ENCODE results near the gene CISD3. TPM values are rescaled to one million over a fixed set of nuclear protein-coding genes. Genes with fewer than 3 reads are reported as not detected.
A peak's percentile ranks its signal among the peaks of the same experiment; 100 is the strongest.

Gene CISD3
- total and polyA plus RNA-seq, 2 experiments from 2014 or later: 0.94 to 8.9 TPM

DNA sequence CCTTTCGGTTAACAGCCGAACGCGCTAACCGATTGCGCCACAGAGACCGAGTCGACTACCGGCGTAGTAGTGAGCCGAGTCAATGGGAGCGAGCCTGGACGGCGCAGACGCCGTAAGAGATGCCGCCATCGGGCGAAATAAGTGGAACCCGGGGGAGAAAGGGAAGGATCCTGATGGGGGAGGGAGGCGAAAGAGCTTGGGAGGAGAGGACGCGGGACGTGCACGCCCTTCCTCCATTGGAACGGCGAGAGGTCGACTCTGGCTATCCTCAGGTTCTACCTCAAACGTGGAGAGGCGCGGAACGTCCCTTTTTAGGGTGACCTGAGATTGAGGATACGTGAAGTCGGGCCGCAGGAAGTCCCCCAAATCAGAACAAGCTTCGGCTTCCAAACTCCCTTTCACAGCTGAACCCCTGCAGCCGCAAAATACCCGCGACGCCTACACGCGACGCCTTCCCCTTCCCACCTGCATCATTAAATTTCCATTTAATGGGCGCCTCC lies 21.7 kb downstream of the CISD3 start:
- Histone ChIP-seq H3F3A (replicated peaks; ENCODE audit: low read depth) (peaks cover 2% of the 10 kb centered on the region; the same call in 1 of the 2 replicates), H3K27ac (ENCODE audit: low read depth) (peak overlapping the region; percentile 72), H3K36me3 (ENCODE audit: insufficient read depth) (peaks cover 10% of the 10 kb centered on the region), H3K27me3 (ENCODE audit: insufficient read depth) (peaks cover 16% of the 10 kb centered on the region), H3K9me2 (ENCODE audit: insufficient read depth) (no peaks in the 10 kb centered on the region), H3K4me1 (ENCODE audit: insufficient read depth) (peaks cover 21% of the 10 kb centered on the region), H4K20me1 (replicated peaks; ENCODE audit: insufficient read depth) (peaks cover 9% of the 10 kb centered on the region), H3K79me2 (replicated peaks; ENCODE audit: insufficient read depth) (peaks cover 34% of the 10 kb centered on the region), H3K4me3 (peak overlapping the region; percentile 69), H2AFZ (peak overlapping the region; percentile 64), H3K4me2 (peak overlapping the region; percentile 96)
- Mint-ChIP-seq H3K4me3 (peak overlapping the region; percentile 97), H3K9me3 (peaks cover 5% of the 10 kb centered on the region), H3K27me3 (ENCODE audit: insufficient read depth, low read depth, poor library complexity) (peaks cover 27% of the 10 kb centered on the region), H3K4me1 (peaks cover 12% of the 10 kb centered on the region), H3K27ac (peak overlapping the region; percentile 98), H3K36me3 (ENCODE audit: low read depth) (peaks cover 26% of the 10 kb centered on the region)
- ATAC-seq (peak; percentile 9), DNase-seq (ENCODE audit: low spot score) (peak; percentile 90)
- peak; percentile 58; the same call in 1 of the 2 replicates for TF ChIP-seq CREB1 (CRISPR knock-in tag; IDR thresholded peaks at IDR 0.05; ENCODE audit: low read depth)
- TF ChIP-seq, protein P1, sequence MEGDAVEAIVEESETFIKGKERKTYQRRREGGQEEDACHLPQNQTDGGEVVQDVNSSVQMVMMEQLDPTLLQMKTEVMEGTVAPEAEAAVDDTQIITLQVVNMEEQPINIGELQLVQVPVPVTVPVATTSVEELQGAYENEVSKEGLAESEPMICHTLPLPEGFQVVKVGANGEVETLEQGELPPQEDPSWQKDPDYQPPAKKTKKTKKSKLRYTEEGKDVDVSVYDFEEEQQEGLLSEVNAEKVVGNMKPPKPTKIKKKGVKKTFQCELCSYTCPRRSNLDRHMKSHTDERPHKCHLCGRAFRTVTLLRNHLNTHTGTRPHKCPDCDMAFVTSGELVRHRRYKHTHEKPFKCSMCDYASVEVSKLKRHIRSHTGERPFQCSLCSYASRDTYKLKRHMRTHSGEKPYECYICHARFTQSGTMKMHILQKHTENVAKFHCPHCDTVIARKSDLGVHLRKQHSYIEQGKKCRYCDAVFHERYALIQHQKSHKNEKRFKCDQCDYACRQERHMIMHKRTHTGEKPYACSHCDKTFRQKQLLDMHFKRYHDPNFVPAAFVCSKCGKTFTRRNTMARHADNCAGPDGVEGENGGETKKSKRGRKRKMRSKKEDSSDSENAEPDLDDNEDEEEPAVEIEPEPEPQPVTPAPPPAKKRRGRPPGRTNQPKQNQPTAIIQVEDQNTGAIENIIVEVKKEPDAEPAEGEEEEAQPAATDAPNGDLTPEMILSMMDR (conservative IDR thresholded peaks at IDR 0.05; ENCODE audit: low read depth in 2 of 2): no peak
- peak; percentile 29; the same call in 1 of the 2 replicates for TF ChIP-seq POLR2AphosphoS5 (IDR thresholded peaks at IDR 0.05; ENCODE audit: low read depth)

DNA sequence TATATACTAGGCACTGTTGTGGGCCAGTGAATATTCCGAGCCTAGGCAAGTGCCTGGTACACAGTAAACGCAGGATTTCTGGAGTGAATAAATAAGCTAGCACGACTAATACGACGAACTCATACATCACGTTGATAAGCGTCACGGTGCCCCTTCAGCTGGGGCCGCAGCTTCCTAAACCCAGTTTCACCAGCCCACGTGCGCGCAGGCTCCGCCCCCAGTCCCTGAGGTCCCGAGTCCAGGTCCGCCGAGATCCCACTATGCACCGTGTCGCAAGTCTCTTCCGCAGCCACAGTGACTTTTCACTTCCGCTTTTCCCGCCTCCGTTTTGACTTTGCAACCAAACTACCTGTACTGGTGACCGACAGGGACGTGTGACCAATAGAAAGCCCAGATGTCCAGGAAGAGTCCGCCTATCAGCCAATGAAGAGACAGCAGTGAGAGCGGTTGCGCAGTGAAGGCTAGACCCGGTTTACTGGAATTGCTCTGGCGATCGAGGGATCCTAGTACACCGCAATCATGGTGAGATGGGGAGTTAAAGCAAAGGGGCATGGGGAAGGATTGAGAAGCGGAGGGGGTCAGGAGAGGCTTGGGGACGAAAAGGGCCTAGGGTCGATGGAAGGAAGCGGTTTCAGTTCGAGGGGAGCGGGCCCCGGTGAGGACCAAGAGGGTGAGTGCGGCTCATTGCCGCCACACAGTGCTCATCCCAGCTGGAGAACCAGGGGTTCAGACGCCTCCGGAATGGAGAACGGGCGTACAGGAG lies 22.3 kb downstream of the CISD3 start, which contains the start of gene PSMB3:
PSMB3 (plus strand) TSS at position 434 of the 763 bp plus-strand sequence; CDS start at position 520, 86 bp downstream.
- Histone ChIP-seq H3K4me3 (peak within 1 kb of the TSS; percentile 69), H3K9me2 (ENCODE audit: insufficient read depth) (no peaks in the 10 kb centered on the region), H3K4me1 (ENCODE audit: insufficient read depth) (peaks cover 20% of the 10 kb centered on the region), H3K4me2 (peak within 1 kb of the TSS; percentile 96), H3K27me3 (ENCODE audit: insufficient read depth) (peaks cover 16% of the 10 kb centered on the region), H3K79me2 (replicated peaks; ENCODE audit: insufficient read depth) (peaks cover 28% of the 10 kb centered on the region), H2AFZ (peak within 1 kb of the TSS; percentile 64), H3K36me3 (ENCODE audit: insufficient read depth) (peaks cover 10% of the 10 kb centered on the region), H4K20me1 (replicated peaks; ENCODE audit: insufficient read depth) (peaks cover 9% of the 10 kb centered on the region; the same call in 1 of the 2 replicates), H3F3A (replicated peaks; ENCODE audit: low read depth) (peaks cover 2% of the 10 kb centered on the region; the same call in 1 of the 2 replicates), H3K27ac (ENCODE audit: low read depth) (peak within 1 kb of the TSS; percentile 72)
- peaks cover 5% of the 10 kb centered on the region for H3K9me3 Mint-ChIP-seq
- H3K4me1 Mint-ChIP-seq: peaks cover 12% of the 10 kb centered on the region
- DNase-seq (ENCODE audit: low spot score) (peak; percentile 99), ATAC-seq (peak; percentile 68)
- peak within 1 kb of the TSS; percentile 97 for H3K4me3 Mint-ChIP-seq
- H3K36me3 Mint-ChIP-seq (ENCODE audit: low read depth): peaks cover 30% of the 10 kb centered on the region
- peak within 1 kb of the TSS; percentile 98 for H3K27ac Mint-ChIP-seq
- peaks cover 27% of the 10 kb centered on the region for H3K27me3 Mint-ChIP-seq (ENCODE audit: insufficient read depth, low read depth, poor library complexity)
- TF ChIP-seq JUNB (IDR thresholded peaks at IDR 0.05; ENCODE audit: unreplicated experiment) (no peak), STAT1 (IDR thresholded peaks at IDR 0.05; ENCODE audit: unreplicated experiment) (no peak), EZH2phosphoT487 (IDR thresholded peaks at IDR 0.05; ENCODE audit: unreplicated experiment) (no peak), ZNF114 (CRISPR knock-in tag; IDR thresholded peaks at IDR 0.05) (no peak), EZH2 (IDR thresholded peaks at IDR 0.05; ENCODE audit: low read depth, unreplicated experiment) (no peak)
- TF ChIP-seq, protein P2, sequence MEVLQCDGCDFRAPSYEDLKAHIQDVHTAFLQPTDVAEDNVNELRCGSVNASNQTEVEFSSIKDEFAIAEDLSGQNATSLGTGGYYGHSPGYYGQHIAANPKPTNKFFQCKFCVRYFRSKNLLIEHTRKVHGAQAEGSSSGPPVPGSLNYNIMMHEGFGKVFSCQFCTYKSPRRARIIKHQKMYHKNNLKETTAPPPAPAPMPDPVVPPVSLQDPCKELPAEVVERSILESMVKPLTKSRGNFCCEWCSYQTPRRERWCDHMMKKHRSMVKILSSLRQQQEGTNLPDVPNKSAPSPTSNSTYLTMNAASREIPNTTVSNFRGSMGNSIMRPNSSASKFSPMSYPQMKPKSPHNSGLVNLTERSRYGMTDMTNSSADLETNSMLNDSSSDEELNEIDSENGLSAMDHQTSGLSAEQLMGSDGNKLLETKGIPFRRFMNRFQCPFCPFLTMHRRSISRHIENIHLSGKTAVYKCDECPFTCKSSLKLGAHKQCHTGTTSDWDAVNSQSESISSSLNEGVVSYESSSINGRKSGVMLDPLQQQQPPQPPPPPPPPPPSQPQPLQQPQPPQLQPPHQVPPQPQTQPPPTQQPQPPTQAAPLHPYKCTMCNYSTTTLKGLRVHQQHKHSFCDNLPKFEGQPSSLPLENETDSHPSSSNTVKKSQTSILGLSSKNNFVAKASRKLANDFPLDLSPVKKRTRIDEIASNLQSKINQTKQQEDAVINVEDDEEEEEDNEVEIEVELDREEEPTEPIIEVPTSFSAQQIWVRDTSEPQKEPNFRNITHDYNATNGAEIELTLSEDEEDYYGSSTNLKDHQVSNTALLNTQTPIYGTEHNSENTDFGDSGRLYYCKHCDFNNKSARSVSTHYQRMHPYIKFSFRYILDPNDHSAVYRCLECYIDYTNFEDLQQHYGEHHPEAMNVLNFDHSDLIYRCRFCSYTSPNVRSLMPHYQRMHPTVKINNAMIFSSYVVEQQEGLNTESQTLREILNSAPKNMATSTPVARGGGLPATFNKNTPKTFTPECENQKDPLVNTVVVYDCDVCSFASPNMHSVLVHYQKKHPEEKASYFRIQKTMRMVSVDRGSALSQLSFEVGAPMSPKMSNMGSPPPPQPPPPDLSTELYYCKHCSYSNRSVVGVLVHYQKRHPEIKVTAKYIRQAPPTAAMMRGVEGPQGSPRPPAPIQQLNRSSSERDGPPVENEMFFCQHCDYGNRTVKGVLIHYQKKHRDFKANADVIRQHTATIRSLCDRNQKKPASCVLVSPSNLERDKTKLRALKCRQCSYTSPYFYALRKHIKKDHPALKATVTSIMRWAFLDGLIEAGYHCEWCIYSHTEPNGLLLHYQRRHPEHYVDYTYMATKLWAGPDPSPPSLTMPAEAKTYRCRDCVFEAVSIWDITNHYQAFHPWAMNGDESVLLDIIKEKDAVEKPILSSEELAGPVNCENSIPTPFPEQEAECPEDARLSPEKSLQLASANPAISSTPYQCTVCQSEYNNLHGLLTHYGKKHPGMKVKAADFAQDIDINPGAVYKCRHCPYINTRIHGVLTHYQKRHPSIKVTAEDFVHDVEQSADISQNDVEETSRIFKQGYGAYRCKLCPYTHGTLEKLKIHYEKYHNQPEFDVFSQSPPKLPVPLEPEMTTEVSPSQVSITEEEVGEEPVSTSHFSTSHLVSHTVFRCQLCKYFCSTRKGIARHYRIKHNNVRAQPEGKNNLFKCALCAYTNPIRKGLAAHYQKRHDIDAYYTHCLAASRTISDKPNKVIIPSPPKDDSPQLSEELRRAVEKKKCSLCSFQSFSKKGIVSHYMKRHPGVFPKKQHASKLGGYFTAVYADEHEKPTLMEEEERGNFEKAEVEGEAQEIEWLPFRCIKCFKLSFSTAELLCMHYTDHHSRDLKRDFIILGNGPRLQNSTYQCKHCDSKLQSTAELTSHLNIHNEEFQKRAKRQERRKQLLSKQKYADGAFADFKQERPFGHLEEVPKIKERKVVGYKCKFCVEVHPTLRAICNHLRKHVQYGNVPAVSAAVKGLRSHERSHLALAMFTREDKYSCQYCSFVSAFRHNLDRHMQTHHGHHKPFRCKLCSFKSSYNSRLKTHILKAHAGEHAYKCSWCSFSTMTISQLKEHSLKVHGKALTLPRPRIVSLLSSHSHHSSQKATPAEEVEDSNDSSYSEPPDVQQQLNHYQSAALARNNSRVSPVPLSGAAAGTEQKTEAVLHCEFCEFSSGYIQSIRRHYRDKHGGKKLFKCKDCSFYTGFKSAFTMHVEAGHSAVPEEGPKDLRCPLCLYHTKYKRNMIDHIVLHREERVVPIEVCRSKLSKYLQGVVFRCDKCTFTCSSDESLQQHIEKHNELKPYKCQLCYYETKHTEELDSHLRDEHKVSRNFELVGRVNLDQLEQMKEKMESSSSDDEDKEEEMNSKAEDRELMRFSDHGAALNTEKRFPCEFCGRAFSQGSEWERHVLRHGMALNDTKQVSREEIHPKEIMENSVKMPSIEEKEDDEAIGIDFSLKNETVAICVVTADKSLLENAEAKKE (CRISPR knock-in tag; IDR thresholded peaks at IDR 0.05): no peak
- TF ChIP-seq, protein P3, sequence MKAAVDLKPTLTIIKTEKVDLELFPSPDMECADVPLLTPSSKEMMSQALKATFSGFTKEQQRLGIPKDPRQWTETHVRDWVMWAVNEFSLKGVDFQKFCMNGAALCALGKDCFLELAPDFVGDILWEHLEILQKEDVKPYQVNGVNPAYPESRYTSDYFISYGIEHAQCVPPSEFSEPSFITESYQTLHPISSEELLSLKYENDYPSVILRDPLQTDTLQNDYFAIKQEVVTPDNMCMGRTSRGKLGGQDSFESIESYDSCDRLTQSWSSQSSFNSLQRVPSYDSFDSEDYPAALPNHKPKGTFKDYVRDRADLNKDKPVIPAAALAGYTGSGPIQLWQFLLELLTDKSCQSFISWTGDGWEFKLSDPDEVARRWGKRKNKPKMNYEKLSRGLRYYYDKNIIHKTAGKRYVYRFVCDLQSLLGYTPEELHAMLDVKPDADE (IDR thresholded peaks at IDR 0.05): peak; percentile 88
